ENCODE measurements around the gene GLIPR1. TPM values are rescaled to one million over a fixed set of nuclear protein-coding genes. Genes with fewer than 3 reads are reported as not detected.
A peak's percentile ranks its signal among the peaks of the same experiment; 100 is the strongest.
"Not testable (repeated sequence)": the region's sequence is repeated elsewhere in the genome, so short reads cannot be mapped to it uniquely, and the experiment has no call there.

The GLIPR1 gene
- total RNA-seq, 5 donors from 2014 or later (not counting 1 experiment from before 2014, with no cell fraction given) = 42.9 to 102 (median 53.5) TPM

DNA sequence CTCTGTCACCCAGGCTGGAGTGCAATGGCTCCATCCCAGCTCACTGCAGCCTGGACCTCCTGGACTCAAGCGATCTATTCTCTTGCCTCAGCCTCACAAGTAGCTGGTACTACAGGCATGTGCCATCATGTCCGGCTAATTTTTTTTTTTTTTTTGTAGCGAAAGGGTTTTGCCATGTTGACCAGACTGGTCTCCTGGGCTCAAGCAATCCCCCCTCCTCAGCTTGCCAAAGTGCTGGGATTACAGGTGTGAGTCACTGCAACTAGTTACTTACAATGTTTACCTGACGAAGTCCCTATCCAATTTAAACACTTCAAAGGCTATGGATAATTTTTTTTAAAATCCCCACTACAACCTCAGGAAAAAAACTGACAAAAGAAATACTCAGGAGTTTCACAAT is 29.1 kb downstream of the GLIPR1 start:
- Histone ChIP-seq H3K36me3 (ENCODE audit: control insufficient read depth in 2 of 2, extremely low read depth in 1 of 2, insufficient read depth in 1 of 2, low read length in 1 of 2) (peaks cover 0 to 29% of the 10 kb centered on the region in 2 donors), H3K9me3 (no peaks in the 10 kb centered on the region), H3K4me3 (ENCODE audit: control insufficient read depth in 1 of 2, extremely low read depth in 1 of 2, low read length in 1 of 2) (no peak overlapping the region), H3K27ac (ENCODE audit: low read length) (peak overlapping the region; percentile 93), H3K27me3 (replicated peaks in 1 of 2; ENCODE audit: control insufficient read depth in 2 of 2, extremely low read depth in 1 of 2, insufficient read depth in 2 of 2, low read length in 1 of 2) (no peaks in the 10 kb centered on the region), H3K4me1 (ENCODE audit: control insufficient read depth in 1 of 2, extremely low read depth in 1 of 2, insufficient read depth in 2 of 2, low read length in 2 of 2) (peaks cover 8 to 10% of the 10 kb centered on the region in 2 experiments)
- Mint-ChIP-seq H3K9me3 (no peaks in the 10 kb centered on the region), H3K4me1 (peaks cover 33 to 40% (median 38%) of the 10 kb centered on the region in 3 donors), H3K4me3 (peak overlapping the region; percentile 99), H3K36me3 (peaks cover 14% of the 10 kb centered on the region), H3K27ac (peak overlapping the region; percentile 97 to 99), H3K27me3 (no peaks in the 10 kb centered on the region)
- ChIA-PET POLR2A (interaction anchor here (0.7 to 0.8 kb wide), 3 partner anchors 15 to 876 kb away, joined by 5 to 7 read pairs (median 6); partner anchors contain the start of gene GLIPR1 (in 1 of the 2)), CTCF (interaction anchor here (0.6 to 7.5 kb wide), 6 partner anchors 9 to 535 kb away, joined by 3 to 44 read pairs (median 6); partner anchors contain the start of gene GLIPR1L1 (in 1 of the 2))
- DNase-seq (no peak), ATAC-seq (replicated peaks in 1 of 4) (no peak)
- 100% methylated on average over 1 of the region's 4 CpGs for WGBS (ENCODE audit: insufficient coverage)

DNA sequence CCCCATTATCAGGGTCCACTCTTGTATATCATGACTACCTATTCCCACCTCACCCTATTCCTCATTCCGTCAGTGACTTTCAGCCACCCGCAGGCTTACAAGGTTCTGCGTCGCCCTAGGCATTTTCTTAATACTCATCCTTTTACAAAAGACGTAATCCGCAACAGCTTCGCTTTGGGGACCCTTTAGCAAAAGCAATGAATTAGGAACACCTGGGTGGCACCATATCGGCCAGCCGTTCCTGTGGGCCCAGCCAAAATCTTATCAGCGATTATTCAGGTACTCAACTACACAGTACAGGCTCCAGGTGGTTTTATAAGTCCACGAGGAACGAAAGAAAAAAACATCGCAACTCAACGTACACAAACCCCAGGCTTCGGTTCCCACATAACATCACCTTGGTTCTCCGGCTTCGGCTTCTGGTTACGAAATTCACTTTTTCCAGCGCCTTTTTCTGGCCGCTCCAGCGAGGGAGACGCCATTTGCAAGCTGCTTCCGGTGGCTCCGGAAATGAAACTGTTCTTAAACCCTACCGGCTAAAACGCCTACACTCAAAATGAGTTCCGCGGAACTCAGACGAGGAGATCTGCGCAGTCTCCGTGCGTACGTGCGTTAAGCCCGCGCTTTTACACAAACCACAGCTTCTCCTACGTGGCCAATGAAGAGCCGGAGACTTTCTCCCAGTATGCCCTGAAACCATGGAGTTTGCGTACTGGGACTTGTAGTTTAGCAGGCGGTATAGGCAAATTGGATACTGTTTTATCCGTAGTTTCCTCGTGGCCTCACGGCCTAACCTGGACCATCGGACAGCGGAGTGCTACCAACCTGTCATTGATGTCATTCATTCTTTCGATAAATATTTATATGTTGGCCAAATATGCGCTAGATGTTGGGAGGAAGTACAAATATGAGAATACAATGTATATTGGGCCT is 30.8 kb downstream of the GLIPR1 start, which contains the start of gene KRR1:
TSS of gene KRR1 (minus strand) at position 494 of the 933 bp plus-strand sequence. CDS start at position 482, 12 bp downstream.
- ATAC-seq (replicated peaks in 1 of 4) = peak; percentile 97 to 99 (median 98)
- peak; percentile 71 to 97 (median 86) for DNase-seq
- Mint-ChIP-seq H3K4me3 (peak within 1 kb of the TSS; percentile 99), H3K27me3 (no peaks in the 10 kb centered on the region), H3K27ac (peak within 1 kb of the TSS; percentile 97 to 99), H3K4me1 (peaks cover 31 to 37% (median 32%) of the 10 kb centered on the region in 3 donors), H3K9me3 (no peaks in the 10 kb centered on the region), H3K36me3 (peaks cover 4% of the 10 kb centered on the region)
- 7% methylated on average over 38 of the region's 47 CpGs for WGBS (ENCODE audit: insufficient coverage)
- Histone ChIP-seq H3K36me3 (ENCODE audit: control insufficient read depth in 2 of 2, extremely low read depth in 1 of 2, insufficient read depth in 1 of 2, low read length in 1 of 2) (peaks cover 0 to 12% of the 10 kb centered on the region in 2 donors), H3K27ac (ENCODE audit: low read length) (peak within 1 kb of the TSS; percentile 93), H3K4me3 (ENCODE audit: control insufficient read depth in 1 of 2, extremely low read depth in 1 of 2, low read length in 1 of 2) (peak within 1 kb of the TSS; percentile 86 to 96), H3K9me3 (no peaks in the 10 kb centered on the region), H3K4me1 (ENCODE audit: control insufficient read depth in 1 of 2, extremely low read depth in 1 of 2, insufficient read depth in 2 of 2, low read length in 2 of 2) (peaks cover 8 to 10% of the 10 kb centered on the region in 2 experiments), H3K27me3 (replicated peaks in 1 of 2; ENCODE audit: control insufficient read depth in 2 of 2, extremely low read depth in 1 of 2, insufficient read depth in 2 of 2, low read length in 1 of 2) (no peaks in the 10 kb centered on the region)
- CTCF ChIA-PET = interaction anchor here (0.6 to 7.5 kb wide), 16 partner anchors 15 to 529 kb away, joined by 3 to 33 read pairs (median 4); partner anchors contain the start of genes GLIPR1 (in 1 of the 2) and GLIPR1L1 (in 1 of the 2)
- POLR2A ChIA-PET = interaction anchor here (0.6 to 1.9 kb wide), 19 partner anchors 11 to 837 kb away, joined by 3 to 12 read pairs (median 4); partner anchors contain the start of genes GLIPR1 (in 2 of the 2), BBS10 (in 1 of the 2), GLIPR1L2 (in 1 of the 2) and PHLDA1 (in 1 of the 2)

- CTCF ChIA-PET; H3K36me3 ChIP-seq (ENCODE audit: control insufficient read depth in 2 of 2, extremely low read depth in 1 of 2, insufficient read depth in 1 of 2, low read length in 1 of 2); H3K27me3 ChIP-seq (replicated peaks in 1 of 2; ENCODE audit: control insufficient read depth in 2 of 2, extremely low read depth in 1 of 2, insufficient read depth in 2 of 2, low read length in 1 of 2); H3K4me3 ChIP-seq (ENCODE audit: control insufficient read depth in 1 of 2, extremely low read depth in 1 of 2, low read length in 1 of 2); H3K4me3 Mint-ChIP-seq; ATAC-seq (replicated peaks in 1 of 4); H3K9me3 Mint-ChIP-seq; H3K4me1 Mint-ChIP-seq; H3K27ac Mint-ChIP-seq; H3K9me3 ChIP-seq; POLR2A ChIA-PET; H3K27ac ChIP-seq (ENCODE audit: low read length); DNase-seq; H3K36me3 Mint-ChIP-seq; H3K4me1 ChIP-seq (ENCODE audit: control insufficient read depth in 1 of 2, extremely low read depth in 1 of 2, insufficient read depth in 2 of 2, low read length in 2 of 2): not testable (repeated sequence)
- peaks cover 27 to 36% of the 10 kb centered on the region in 2 donors for H3K27me3 Mint-ChIP-seq
Measured at GRCh38 chr12:75521224-75521623, 40.7 kb downstream of the GLIPR1 start.

- POLR2A ChIA-PET, H3K4me1 Mint-ChIP-seq: not testable (repeated sequence)
Measured at GRCh38 chr12:75522124-75522523, 41.6 kb downstream of the GLIPR1 start.

DNA sequence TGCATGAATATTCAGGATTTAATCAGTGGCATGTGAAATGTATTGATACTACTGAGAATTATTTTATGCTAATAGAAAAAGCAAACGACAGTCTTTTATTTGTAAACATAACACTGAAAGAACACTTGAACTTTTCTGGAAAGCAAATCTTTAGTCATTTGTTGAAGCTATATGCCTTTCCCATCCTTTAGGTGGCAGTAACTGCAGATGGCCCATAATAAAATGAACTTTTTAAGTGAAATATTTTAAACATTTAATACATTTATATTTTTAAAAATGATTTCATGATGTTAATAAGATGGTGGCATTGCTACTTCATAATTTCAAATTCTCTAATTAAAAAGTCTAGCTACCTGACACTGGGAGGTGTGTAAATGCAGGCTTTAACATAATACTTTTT is 44.7 kb downstream of the GLIPR1 start:
- Mint-ChIP-seq H3K36me3 (no peaks in the 10 kb centered on the region), H3K4me1 (peaks cover 0 to 3% (median 0%) of the 10 kb centered on the region in 3 donors), H3K27ac (no peak overlapping the region), H3K4me3 (no peak overlapping the region), H3K9me3 (no peaks in the 10 kb centered on the region), H3K27me3 (peaks cover 31 to 37% of the 10 kb centered on the region in 2 donors)
- H3K36me3 ChIP-seq (ENCODE audit: control insufficient read depth in 2 of 2, extremely low read depth in 1 of 2, insufficient read depth in 1 of 2, low read length in 1 of 2) = no peaks in the 10 kb centered on the region
- no peaks in the 10 kb centered on the region for H3K9me3 ChIP-seq
- no peak for DNase-seq
- no peak for ATAC-seq (replicated peaks in 1 of 4)
- H3K27me3 ChIP-seq (replicated peaks in 1 of 2; ENCODE audit: control insufficient read depth in 2 of 2, extremely low read depth in 1 of 2, insufficient read depth in 2 of 2, low read length in 1 of 2) = peaks cover 0 to 3% of the 10 kb centered on the region in 2 experiments
- WGBS (ENCODE audit: insufficient coverage) = no CpG with 5 or more reads among the region's 1 CpG
- H3K4me1 ChIP-seq (ENCODE audit: control insufficient read depth in 1 of 2, extremely low read depth in 1 of 2, insufficient read depth in 2 of 2, low read length in 2 of 2) = peaks cover 0 to 3% of the 10 kb centered on the region in 2 experiments
- no peak overlapping the region for H3K27ac ChIP-seq (ENCODE audit: low read length)
- CTCF ChIA-PET = interaction anchor here (0.9 to 4.7 kb wide), 4 partner anchors 10 to 515 kb away, joined by 4 to 39 read pairs (median 6); no protein-coding TSS in a partner anchor
- no peak overlapping the region for H3K4me3 ChIP-seq (ENCODE audit: control insufficient read depth in 1 of 2, extremely low read depth in 1 of 2, low read length in 1 of 2)
- POLR2A ChIA-PET = no interaction called here

More at GRCh38 chr12:75522124-75522523, 41.6 kb downstream of the GLIPR1 start:
- H3K9me3 ChIP-seq; ATAC-seq (replicated peaks in 1 of 4); H3K4me3 Mint-ChIP-seq; H3K9me3 Mint-ChIP-seq; H3K36me3 ChIP-seq (ENCODE audit: control insufficient read depth in 2 of 2, extremely low read depth in 1 of 2, insufficient read depth in 1 of 2, low read length in 1 of 2); H3K27ac ChIP-seq (ENCODE audit: low read length); CTCF ChIA-PET; H3K27me3 ChIP-seq (replicated peaks in 1 of 2; ENCODE audit: control insufficient read depth in 2 of 2, extremely low read depth in 1 of 2, insufficient read depth in 2 of 2, low read length in 1 of 2); H3K36me3 Mint-ChIP-seq; H3K4me3 ChIP-seq (ENCODE audit: control insufficient read depth in 1 of 2, extremely low read depth in 1 of 2, low read length in 1 of 2); H3K4me1 ChIP-seq (ENCODE audit: control insufficient read depth in 1 of 2, extremely low read depth in 1 of 2, insufficient read depth in 2 of 2, low read length in 2 of 2); DNase-seq: not testable (repeated sequence)
- Mint-ChIP-seq H3K27ac (peak overlapping the region in 1 of 2 donors; percentile 17), H3K27me3 (peaks cover 33 to 41% of the 10 kb centered on the region in 2 donors)
- 100% methylated on average over 1 of the region's 5 CpGs for WGBS (ENCODE audit: insufficient coverage)
